ENCODE results near the gene SIPA1L2.

SIPA1L2 gene

DNA sequence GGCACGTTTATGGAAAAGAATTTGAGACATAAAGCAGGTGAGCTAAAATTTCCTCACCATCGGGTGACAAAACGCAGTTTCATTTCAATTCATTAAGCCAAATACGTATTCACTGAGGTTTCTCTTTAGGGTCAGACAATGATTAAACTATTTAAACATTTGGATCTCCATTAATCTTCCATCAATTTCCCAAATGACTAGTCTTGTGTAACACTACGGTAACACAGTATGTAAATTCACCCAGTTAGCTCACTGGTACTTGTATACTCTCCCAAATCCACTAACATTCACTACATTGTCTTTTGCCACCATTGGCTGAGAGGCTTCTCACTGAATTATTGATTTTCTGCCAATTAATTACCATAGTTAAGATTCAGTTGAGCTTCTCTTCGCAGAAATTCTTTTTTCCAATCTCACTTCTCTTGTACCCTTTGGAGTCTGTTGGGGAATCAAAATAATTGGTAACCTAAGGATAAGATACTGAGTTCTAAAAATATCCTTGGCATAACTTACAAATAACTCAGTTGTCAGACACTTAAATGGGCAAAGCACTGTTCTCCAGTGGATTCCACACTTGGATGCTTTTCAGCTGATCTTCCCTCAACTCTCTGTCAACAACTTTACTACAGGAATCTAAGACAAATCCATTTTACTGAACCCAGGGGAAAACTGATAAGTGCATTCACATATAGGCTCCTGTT lies 40.7 kb downstream of the SIPA1L2 start:
- no peak overlapping the region for H3K4me3 ChIP-seq (replicated peaks; ENCODE audit: insufficient read depth, low read length)
- TF ChIP-seq GABPA (IDR thresholded peaks at IDR 0.05; ENCODE audit: low read depth) (no peak), POLR2AphosphoS5 (IDR thresholded peaks at IDR 0.05; ENCODE audit: low read depth) (no peak), SPI1 (IDR thresholded peaks at IDR 0.05; ENCODE audit: borderline replicate concordance, low read depth) (no peak)
- TF ChIP-seq, protein P1, sequence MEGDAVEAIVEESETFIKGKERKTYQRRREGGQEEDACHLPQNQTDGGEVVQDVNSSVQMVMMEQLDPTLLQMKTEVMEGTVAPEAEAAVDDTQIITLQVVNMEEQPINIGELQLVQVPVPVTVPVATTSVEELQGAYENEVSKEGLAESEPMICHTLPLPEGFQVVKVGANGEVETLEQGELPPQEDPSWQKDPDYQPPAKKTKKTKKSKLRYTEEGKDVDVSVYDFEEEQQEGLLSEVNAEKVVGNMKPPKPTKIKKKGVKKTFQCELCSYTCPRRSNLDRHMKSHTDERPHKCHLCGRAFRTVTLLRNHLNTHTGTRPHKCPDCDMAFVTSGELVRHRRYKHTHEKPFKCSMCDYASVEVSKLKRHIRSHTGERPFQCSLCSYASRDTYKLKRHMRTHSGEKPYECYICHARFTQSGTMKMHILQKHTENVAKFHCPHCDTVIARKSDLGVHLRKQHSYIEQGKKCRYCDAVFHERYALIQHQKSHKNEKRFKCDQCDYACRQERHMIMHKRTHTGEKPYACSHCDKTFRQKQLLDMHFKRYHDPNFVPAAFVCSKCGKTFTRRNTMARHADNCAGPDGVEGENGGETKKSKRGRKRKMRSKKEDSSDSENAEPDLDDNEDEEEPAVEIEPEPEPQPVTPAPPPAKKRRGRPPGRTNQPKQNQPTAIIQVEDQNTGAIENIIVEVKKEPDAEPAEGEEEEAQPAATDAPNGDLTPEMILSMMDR (IDR thresholded peaks at IDR 0.05; ENCODE audit: insufficient read depth, low read length): no peak
- TF ChIP-seq, protein P2, sequence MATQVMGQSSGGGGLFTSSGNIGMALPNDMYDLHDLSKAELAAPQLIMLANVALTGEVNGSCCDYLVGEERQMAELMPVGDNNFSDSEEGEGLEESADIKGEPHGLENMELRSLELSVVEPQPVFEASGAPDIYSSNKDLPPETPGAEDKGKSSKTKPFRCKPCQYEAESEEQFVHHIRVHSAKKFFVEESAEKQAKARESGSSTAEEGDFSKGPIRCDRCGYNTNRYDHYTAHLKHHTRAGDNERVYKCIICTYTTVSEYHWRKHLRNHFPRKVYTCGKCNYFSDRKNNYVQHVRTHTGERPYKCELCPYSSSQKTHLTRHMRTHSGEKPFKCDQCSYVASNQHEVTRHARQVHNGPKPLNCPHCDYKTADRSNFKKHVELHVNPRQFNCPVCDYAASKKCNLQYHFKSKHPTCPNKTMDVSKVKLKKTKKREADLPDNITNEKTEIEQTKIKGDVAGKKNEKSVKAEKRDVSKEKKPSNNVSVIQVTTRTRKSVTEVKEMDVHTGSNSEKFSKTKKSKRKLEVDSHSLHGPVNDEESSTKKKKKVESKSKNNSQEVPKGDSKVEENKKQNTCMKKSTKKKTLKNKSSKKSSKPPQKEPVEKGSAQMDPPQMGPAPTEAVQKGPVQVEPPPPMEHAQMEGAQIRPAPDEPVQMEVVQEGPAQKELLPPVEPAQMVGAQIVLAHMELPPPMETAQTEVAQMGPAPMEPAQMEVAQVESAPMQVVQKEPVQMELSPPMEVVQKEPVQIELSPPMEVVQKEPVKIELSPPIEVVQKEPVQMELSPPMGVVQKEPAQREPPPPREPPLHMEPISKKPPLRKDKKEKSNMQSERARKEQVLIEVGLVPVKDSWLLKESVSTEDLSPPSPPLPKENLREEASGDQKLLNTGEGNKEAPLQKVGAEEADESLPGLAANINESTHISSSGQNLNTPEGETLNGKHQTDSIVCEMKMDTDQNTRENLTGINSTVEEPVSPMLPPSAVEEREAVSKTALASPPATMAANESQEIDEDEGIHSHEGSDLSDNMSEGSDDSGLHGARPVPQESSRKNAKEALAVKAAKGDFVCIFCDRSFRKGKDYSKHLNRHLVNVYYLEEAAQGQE (IDR thresholded peaks at IDR 0.05; ENCODE audit: insufficient replicate concordance, low read depth): no peak
- H3K27ac ChIP-seq (replicated peaks): peak overlapping the region; percentile 11
- no peak for DNase-seq (ENCODE audit: low read depth in 1 of 2, low spot score in 1 of 2)
- no peaks in the 10 kb centered on the region for H3K27me3 ChIP-seq (ENCODE audit: insufficient read depth, poor library complexity, severe bottlenecking)

DNA sequence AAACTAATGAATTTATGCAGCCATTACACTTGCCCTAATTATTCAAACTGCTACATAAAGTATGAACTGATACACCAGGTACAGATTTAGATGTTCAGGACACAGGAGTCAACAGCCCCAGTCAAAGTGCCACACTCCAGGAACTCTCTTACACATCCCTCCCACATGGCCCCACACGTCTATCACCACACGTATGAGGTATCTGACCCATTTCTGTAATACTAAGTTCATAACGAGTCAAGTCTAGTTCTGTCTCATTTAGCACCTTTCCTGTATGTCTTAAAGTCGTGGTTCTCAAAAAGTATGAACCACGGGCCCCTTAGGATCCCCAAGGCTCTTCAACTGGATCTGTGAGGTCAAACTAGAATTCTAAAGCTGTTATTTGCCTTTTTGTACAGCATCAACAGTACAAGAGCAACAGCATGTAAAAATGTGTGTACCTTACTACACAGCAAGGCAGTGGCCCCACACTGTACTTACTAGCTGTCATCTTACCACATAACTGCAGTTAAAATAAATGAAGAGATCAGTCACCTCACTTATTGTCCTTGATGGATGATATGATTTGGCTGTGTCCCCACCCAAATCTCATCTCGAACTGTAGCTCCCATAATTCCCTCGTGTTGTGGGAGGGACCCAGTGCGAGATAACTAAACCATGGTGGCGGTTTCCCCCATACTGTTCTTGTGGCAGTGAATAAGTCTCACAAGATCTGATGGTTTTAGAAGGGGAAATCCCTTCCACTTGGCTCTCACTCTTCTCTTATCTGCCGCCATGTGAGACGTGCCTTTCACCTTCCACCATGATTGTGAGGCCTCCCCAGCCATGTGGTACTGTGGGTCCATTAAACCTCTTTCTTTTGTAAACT lies 42.6 kb downstream of the SIPA1L2 start:
- H3K4me3 ChIP-seq (replicated peaks; ENCODE audit: insufficient read depth, low read length): no peak overlapping the region
- no peak for DNase-seq (ENCODE audit: low read depth in 1 of 2, low spot score in 1 of 2)

DNA sequence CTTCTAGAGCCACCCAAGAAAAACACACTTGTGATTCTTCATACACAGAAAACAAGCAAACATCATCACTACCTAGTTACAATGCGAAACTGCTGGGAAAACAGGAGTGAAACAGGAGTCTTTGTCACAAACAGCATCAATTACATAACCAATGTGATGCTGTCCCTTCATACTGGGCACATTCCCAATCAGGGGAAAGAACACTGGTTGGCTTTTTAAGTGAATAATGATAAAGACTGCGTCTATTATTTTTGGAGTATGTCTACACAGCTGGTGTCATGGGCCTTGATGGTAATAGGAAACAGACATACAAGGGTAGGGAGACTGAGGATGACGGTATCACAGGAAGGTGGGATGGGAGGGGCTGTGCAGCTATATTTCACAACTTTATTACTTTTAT lies 43.3 kb downstream of the SIPA1L2 start:
- H3K27ac ChIP-seq (replicated peaks): no peak overlapping the region
- H3K27me3 ChIP-seq (ENCODE audit: insufficient read depth, poor library complexity, severe bottlenecking): no peaks in the 10 kb centered on the region
- no peak for DNase-seq (ENCODE audit: low read depth in 1 of 2, low spot score in 1 of 2)
- TF ChIP-seq SPI1 (IDR thresholded peaks at IDR 0.05; ENCODE audit: borderline replicate concordance, low read depth) (no peak), GABPA (IDR thresholded peaks at IDR 0.05; ENCODE audit: low read depth) (no peak), POLR2AphosphoS5 (IDR thresholded peaks at IDR 0.05; ENCODE audit: low read depth) (no peak)
- TF ChIP-seq, protein P1 (IDR thresholded peaks at IDR 0.05; ENCODE audit: insufficient read depth, low read length): no peak
- TF ChIP-seq, protein P2 (IDR thresholded peaks at IDR 0.05; ENCODE audit: insufficient replicate concordance, low read depth): no peak
- no peak overlapping the region for H3K4me3 ChIP-seq (replicated peaks; ENCODE audit: insufficient read depth, low read length)

More for the DNA sequence above, 42.6 kb downstream of the SIPA1L2 start:
- TF ChIP-seq, protein P2 (IDR thresholded peaks at IDR 0.05; ENCODE audit: insufficient replicate concordance, low read depth): no peak
- no peak for TF ChIP-seq SPI1 (IDR thresholded peaks at IDR 0.05; ENCODE audit: borderline replicate concordance, low read depth)
- TF ChIP-seq, protein P1 (IDR thresholded peaks at IDR 0.05; ENCODE audit: insufficient read depth, low read length): no peak
- TF ChIP-seq GABPA (IDR thresholded peaks at IDR 0.05; ENCODE audit: low read depth): no peak
- TF ChIP-seq POLR2AphosphoS5 (IDR thresholded peaks at IDR 0.05; ENCODE audit: low read depth): no peak
- no peak overlapping the region for H3K27ac ChIP-seq (replicated peaks)
- H3K27me3 ChIP-seq (ENCODE audit: insufficient read depth, poor library complexity, severe bottlenecking): no peaks in the 10 kb centered on the region

Data from HL-60 (cell line).